ENCODE results near the gene NTSR2. TPM values are rescaled to one million over a fixed set of nuclear protein-coding genes. Genes with fewer than 3 reads are reported as not detected.

The NTSR2 gene
- total RNA-seq, 2 donors from 2014 or later, result not detected

DNA sequence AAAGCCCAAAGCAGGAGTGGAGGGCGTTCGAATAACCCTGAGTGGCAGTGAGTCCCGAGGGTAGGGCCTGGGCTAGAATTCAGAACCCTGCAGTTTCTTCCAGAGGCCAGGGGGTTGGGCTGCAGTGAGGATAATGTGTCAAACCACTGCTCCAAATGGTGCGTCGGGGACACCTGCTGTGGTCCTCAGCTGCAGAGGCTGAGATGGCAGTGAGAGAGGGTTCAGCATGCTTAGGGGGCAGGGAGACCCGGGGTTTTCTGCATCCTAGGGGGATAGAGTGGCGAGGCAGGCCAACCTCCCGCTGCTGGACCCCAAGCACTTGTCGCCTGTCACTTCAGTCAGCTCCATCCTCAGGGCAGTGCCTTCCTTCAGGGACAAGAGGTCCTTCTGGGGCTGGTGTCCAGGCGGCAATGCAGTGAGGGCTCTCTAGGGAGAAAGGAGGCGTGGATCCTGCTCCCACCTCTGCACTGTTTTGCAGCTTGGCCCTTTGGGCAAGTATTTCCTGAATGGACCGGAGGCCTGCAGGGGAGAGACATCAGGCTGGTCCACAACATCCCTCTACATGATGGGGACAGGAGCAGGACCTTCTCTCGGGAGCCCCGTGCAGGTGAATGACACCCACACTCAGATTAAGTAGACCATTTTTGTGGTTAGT, 8.4 kb upstream of the NTSR2 start:
- H3K4me3 Mint-ChIP-seq, result no peak overlapping the region
- ATAC-seq (replicated peaks), result no peak
- peaks cover 32% of the 10 kb centered on the region for H3K27me3 Mint-ChIP-seq
- no peaks in the 10 kb centered on the region for H3K36me3 Mint-ChIP-seq (ENCODE audit: low read depth)
- no peak overlapping the region for H3K27ac Mint-ChIP-seq
- no peaks in the 10 kb centered on the region for H3K9me3 Mint-ChIP-seq
- H3K4me1 Mint-ChIP-seq, result no peaks in the 10 kb centered on the region

DNA sequence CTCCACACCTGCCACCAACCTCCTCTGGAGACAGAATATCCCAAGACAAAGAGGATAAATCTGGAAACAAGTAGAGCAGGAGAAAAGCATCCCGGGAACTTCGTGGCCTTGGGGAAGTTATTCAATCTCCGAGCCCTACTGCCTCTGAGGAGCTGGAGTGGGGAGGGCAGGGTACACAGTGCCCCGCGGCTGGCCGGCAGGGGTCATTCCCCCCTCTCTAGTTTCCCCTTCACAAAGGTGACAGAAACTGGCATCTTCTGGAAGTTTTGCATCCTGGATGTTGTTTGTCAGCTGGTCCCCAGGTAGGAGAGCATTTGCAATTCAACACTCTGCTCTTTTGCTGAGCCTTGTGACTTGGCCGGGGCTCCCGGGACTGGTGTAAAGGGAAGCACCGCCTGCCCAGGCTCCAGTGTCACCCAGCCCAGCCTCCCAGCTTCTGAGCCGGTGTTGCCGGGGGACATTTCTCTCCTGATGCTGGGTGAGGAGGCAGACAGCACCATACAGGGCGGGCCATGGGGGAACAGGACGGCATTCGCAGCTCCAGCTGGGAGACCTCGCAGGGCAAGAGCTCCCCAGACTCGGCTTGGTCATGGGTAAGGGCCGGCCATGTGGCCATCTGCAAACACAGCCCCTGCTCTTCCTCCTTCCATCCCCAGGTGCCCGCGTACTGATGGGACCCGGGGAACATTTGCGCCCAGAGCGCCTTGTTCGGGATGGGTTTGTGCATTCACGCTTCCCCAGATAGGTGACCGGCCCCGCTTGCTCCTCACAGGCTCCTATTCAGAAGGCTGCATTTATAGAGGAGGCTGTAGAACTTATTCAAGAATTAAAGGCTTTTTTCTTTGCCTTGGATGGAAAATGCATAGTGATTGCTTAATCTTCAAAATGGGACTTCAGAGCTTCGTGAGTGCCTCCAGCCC, 7.4 kb upstream of the NTSR2 start:
- Mint-ChIP-seq H3K9me3 (no peaks in the 10 kb centered on the region), H3K4me3 (no peak overlapping the region), H3K4me1 (no peaks in the 10 kb centered on the region), H3K27me3 (peaks cover 38% of the 10 kb centered on the region), H3K27ac (no peak overlapping the region), H3K36me3 (ENCODE audit: low read depth) (no peaks in the 10 kb centered on the region)
- no peak for ATAC-seq (replicated peaks)

DNA sequence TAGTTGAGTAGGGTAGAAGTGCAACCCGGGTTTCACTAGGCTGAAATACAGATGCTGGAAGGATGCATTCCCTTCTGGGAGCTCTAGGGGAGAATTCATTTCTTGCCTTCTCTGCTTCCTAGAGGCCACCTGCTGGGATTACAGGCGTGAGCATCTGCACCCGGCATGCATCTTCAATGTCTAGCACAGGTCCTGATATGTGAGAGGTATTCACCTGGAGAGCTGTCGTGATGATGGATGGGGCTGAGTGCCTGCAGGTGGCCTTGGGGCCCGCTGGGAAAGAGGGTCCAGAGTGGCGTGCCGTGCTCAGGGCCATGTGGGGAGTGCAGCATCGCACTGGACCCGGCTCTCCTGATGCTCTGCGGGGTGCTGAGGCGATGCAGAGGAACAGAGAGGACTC, 6.6 kb upstream of the NTSR2 start:
- Mint-ChIP-seq H3K9me3 (no peaks in the 10 kb centered on the region), H3K4me3 (no peak overlapping the region), H3K4me1 (no peaks in the 10 kb centered on the region), H3K36me3 (ENCODE audit: low read depth) (no peaks in the 10 kb centered on the region), H3K27me3 (peaks cover 40% of the 10 kb centered on the region), H3K27ac (no peak overlapping the region)
- ATAC-seq (replicated peaks), result no peak

DNA sequence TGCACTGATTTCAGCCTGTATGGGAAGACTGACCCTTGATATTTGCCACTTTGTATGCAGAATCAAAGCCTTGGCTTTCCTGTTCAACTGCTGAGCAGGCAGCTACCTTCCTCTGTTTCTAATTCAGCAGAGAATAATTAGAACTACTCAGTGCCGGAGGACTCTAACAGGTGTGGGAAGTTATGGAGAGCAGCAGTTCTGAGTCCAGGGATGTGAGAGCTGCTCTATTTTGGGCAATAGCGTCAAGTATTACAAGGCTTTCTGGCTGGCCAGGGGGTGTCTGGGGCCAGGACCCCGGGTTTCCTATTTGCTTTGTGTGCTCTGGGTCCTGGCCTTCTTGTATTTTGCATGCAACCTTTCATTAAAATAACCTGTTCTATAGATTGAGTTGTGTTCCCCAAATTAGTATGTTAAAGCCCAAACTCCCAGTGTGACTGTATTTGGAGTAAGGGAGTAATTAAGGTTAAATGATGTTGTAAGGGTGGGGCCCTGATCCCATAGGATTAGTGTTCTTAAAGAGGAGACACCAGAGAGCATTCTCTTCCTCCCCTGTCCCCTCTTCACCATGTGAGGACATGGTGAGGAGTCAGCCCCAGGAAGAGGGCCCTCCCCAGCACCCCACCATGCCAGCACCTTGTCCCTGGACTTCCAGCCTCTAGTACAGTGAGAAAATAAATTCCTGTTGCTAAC, 5.6 kb upstream of the NTSR2 start:
- Mint-ChIP-seq H3K27me3 (peaks cover 40% of the 10 kb centered on the region), H3K9me3 (no peaks in the 10 kb centered on the region), H3K36me3 (ENCODE audit: low read depth) (no peaks in the 10 kb centered on the region), H3K27ac (no peak overlapping the region), H3K4me3 (no peak overlapping the region), H3K4me1 (no peaks in the 10 kb centered on the region)
- no peak for ATAC-seq (replicated peaks)

DNA sequence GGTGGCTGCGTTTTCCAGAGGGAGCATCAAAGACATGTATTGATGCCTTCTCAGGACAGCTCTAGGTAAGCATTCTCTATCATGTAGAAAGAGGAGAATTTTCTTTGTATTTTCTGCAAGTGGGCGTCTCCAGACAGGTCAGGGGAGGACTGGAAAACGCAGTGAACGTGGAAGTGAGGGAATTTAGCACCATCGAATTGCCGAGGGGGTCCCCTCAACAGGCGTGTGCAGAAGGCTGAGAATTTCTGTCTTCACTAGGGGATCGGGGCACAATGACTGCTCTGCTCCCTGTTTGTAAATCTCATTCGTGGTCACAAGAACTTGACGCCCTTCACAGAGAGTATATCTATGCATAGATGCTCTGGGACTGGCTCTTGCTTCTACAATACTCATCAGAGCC, 5.0 kb upstream of the NTSR2 start:
- Mint-ChIP-seq H3K27me3 (peaks cover 43% of the 10 kb centered on the region), H3K27ac (no peak overlapping the region), H3K36me3 (ENCODE audit: low read depth) (no peaks in the 10 kb centered on the region), H3K4me1 (no peaks in the 10 kb centered on the region), H3K4me3 (no peak overlapping the region), H3K9me3 (no peaks in the 10 kb centered on the region)
- ATAC-seq (replicated peaks), result no peak

DNA sequence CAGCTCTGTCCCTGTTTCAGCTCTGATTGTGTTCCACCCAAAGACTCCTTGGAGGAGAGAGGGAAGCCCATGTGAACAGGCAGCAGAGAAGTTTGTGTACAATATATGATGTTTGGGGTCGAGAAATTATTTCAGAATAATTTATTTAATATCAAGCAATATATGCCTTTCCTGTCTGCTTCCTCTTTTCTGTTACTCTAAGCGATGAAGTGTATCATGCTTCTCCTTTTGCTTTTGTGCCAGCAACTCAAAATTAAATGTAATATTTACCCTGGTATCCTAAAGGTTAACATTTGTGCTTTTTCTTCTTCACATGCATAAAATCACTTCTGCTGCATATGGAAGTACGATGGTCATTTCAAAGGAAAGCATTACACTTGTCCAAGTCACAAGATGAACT, 2.4 kb upstream of the NTSR2 start:
- Mint-ChIP-seq H3K4me3 (no peak overlapping the region), H3K4me1 (no peaks in the 10 kb centered on the region), H3K9me3 (no peaks in the 10 kb centered on the region), H3K27me3 (peaks cover 45% of the 10 kb centered on the region), H3K27ac (no peak overlapping the region), H3K36me3 (ENCODE audit: low read depth) (no peaks in the 10 kb centered on the region)
- ATAC-seq (replicated peaks), result no peak

DNA sequence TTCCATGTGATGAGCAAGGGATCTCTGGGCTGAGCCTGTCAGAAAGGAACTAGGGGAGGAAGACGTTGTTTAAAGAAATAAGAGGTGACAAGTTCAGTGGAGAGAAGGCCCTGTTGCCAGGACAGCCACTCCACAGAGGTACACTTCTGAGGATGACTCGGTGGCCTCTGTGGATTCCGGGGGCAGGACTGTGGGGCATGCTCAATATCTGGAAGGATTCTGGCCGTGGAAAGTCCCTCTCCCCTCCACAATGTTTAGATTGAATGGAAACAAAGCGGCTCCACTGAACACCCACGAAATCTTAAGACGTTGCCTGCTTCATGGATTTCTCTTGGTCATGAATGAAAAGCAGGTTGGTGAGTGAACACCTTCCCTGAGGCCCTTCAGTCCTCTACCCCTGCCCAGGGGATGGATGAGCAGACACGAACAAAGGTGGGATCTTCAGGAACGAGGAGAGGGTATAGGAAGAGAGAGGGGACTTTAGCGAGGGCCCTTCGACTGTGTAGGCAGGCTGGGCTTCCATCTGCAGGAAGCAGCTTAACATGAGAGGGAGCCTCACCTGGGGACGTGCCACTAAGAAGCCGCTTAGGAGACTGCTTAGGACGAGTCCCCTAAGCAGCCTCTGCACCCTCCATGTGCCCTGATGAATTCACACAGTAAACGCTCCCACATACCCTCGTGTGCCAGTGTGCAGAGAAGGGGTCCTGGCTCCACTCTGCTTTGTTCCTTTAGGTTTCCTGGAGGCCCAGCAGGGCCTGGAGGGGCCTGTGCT, 1.9 kb downstream of the NTSR2 start:
- no peak for ATAC-seq (replicated peaks)
- no peak overlapping the region for H3K4me3 Mint-ChIP-seq
- no peak overlapping the region for H3K27ac Mint-ChIP-seq
- no peaks in the 10 kb centered on the region for H3K4me1 Mint-ChIP-seq
- no peaks in the 10 kb centered on the region for H3K9me3 Mint-ChIP-seq
- H3K27me3 Mint-ChIP-seq, result peaks cover 35% of the 10 kb centered on the region
- no peaks in the 10 kb centered on the region for H3K36me3 Mint-ChIP-seq (ENCODE audit: low read depth)

DNA sequence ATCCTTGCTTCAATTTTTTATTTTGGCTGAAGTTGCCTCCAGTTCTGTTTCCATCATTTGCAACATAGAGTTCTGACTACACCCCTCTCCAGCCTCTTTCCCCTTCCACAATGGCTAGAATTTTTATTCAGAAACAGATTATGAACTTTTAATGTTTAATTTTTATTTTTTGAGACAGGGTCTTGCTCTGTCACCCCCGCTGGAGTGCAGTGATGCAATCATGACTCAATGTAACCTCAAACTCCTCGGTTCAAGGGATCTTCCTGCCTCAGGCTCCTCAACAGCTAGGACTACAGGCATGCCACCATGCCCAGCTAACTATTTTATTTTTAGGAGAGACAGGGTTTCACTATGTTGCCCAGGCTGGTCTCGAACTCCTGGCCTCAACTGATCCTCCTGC, 2.8 kb downstream of the NTSR2 start:
- peaks cover under 1% of the 10 kb centered on the region for H3K36me3 Mint-ChIP-seq (ENCODE audit: low read depth)
- no peak for ATAC-seq (replicated peaks)
- H3K9me3 Mint-ChIP-seq, result peaks cover 4% of the 10 kb centered on the region
- no peak overlapping the region for H3K4me3 Mint-ChIP-seq
- H3K27me3 Mint-ChIP-seq, result peaks cover 29% of the 10 kb centered on the region
- H3K27ac Mint-ChIP-seq, result no peak overlapping the region
- H3K4me1 Mint-ChIP-seq, result no peaks in the 10 kb centered on the region

DNA sequence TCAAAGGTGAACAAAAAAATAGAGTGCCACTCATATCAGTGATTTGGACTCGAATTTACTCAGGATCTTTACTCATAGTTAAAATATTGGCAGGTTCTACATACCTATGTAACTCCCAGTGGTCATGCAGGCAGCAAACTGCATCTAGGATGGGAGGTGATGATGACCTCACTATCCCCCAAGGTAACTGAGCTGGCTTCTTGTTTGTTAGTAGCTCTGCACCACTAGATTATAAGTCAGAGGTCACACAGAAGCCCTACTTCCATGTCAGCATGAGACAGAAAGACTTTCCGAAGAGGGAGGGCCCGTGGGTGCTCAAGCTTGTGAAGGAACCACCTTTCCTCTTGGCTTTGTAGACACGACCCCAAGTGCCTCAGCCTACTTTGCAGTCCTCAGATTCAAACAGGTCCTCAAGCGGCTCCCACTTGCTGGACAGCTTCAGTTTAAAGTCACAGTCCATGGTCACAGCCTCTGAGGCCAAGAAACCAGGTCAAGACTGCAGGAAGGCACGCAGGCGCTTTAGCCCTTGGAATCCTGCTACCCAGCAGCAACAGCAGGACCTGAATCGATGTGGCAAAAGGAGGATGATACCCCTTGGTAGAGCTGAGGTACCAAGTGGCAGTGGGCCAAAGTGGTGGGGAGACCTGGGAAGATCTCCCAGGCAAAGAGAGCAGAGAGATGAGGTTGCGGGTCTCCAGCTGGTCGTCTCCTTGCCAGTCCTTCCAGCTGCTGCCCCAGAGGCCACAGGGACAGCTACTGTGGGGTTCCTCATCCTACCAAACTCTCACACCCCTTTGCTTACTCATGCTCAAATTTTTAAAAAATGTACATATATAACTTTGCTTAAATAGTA, 4.3 kb downstream of the NTSR2 start:
- peaks cover 7% of the 10 kb centered on the region for H3K9me3 Mint-ChIP-seq
- no peak overlapping the region for H3K4me3 Mint-ChIP-seq
- no peak for ATAC-seq (replicated peaks)
- peaks cover 5% of the 10 kb centered on the region for H3K36me3 Mint-ChIP-seq (ENCODE audit: low read depth)
- H3K27me3 Mint-ChIP-seq, result peaks cover 40% of the 10 kb centered on the region
- no peaks in the 10 kb centered on the region for H3K4me1 Mint-ChIP-seq
- H3K27ac Mint-ChIP-seq, result no peak overlapping the region

DNA sequence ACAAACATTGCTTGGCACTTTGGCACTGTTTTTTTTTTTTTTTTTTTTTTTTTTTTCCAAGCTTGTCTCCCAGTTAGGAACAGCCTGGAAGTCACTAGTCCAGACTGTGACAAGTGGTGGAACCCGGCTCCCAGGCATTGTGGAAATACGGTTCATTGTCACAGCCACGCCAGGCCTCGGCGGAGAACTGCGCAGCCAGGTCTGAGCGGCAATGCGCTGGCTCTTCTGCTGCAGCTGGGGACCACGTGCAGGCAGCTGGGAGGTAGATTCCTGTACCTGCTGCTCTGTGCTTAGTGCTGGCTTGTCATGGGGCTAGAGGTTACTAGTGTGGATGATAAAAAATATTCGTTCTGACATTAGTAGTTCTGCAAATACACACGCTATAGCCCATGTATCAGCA, 5.0 kb downstream of the NTSR2 start:
- no peak overlapping the region for H3K4me3 Mint-ChIP-seq
- no peaks in the 10 kb centered on the region for H3K4me1 Mint-ChIP-seq
- H3K27ac Mint-ChIP-seq, result no peak overlapping the region
- ATAC-seq (replicated peaks), result no peak
- peaks cover 7% of the 10 kb centered on the region for H3K9me3 Mint-ChIP-seq
- H3K27me3 Mint-ChIP-seq, result peaks cover 35% of the 10 kb centered on the region
- H3K36me3 Mint-ChIP-seq (ENCODE audit: low read depth), result peaks cover 5% of the 10 kb centered on the region

DNA sequence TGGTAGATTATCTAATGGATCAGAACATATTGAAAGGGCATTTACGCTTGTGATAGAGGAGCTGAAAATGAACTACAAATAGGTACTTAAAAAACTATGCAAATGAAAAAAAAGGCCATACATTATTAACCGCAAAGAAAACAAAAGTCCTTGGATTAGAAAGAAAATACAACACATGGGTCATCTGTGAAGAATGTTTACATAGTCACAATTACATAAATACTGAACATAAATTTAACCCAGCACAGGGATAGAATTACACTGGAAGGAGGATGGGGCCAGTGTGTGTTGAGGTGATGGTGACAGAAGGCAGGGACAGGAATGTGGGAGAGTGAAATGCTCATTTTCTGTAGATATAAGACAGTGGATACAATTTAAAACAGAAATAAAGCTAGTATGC, 6.6 kb downstream of the NTSR2 start:
- Mint-ChIP-seq H3K36me3 (ENCODE audit: low read depth) (peaks cover 5% of the 10 kb centered on the region), H3K27me3 (peaks cover 37% of the 10 kb centered on the region), H3K4me3 (no peak overlapping the region)

DNA sequence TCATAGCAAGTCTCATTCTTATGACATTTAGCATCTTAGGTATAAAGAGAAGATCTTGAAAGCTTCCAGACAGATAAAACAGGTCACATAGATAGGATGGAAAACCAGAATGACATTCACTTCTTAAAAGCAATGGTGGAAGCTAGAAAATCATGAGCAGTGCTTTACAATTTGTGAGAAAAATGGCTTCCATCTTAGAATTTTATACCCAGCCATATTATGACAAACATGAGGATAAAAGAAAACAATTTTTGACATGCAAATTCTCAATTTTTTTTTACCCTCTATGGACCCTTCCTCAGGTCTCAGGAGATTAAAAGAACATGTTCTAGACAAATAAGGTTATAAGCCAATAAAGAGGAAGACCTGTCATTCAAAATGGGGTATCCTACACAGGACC, 7.1 kb downstream of the NTSR2 start:
- peaks cover 7% of the 10 kb centered on the region for H3K9me3 Mint-ChIP-seq
- ATAC-seq (replicated peaks), result no peak
- no peak overlapping the region for H3K27ac Mint-ChIP-seq
- H3K4me3 Mint-ChIP-seq, result no peak overlapping the region
- H3K27me3 Mint-ChIP-seq, result peaks cover 36% of the 10 kb centered on the region
- H3K4me1 Mint-ChIP-seq, result no peaks in the 10 kb centered on the region
- peaks cover 5% of the 10 kb centered on the region for H3K36me3 Mint-ChIP-seq (ENCODE audit: low read depth)

More for the DNA sequence above, 6.6 kb downstream of the NTSR2 start:
- H3K4me1 Mint-ChIP-seq, result no peaks in the 10 kb centered on the region
- H3K9me3 Mint-ChIP-seq, result peaks cover 7% of the 10 kb centered on the region
- no peak overlapping the region for H3K27ac Mint-ChIP-seq
- ATAC-seq (replicated peaks), result no peak

DNA sequence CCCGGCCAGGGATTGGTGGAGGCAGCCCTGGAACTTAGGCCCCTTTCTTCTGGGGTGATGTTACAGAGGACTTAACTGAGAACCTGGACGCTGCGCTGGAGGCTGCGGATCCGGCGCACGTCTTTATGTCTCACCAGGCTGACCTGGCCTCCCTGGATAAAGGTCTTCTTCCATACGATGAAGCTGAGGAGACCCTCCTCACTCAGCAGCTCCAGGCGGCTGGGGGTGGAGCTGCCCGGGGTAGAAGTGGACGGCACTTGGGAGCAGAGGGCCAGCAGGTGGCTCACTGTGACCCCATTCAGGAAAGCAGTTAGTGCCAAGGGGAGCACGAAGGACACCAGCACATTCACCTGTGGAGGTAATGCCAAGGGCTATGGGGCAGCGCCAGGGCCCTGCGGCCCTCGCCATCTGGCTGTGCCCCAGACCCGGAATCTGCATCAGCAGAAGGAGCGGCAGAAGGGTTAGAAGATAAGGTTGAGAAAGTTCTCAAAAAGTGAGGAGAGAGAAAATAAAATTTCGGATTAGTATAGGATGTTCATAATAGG, 8.0 kb downstream of the NTSR2 start:
- Mint-ChIP-seq H3K36me3 (ENCODE audit: low read depth) (peaks cover 5% of the 10 kb centered on the region), H3K9me3 (peaks cover 7% of the 10 kb centered on the region), H3K27ac (no peak overlapping the region), H3K4me1 (no peaks in the 10 kb centered on the region), H3K4me3 (no peak overlapping the region), H3K27me3 (peaks cover 35% of the 10 kb centered on the region)
- ATAC-seq (replicated peaks), result no peak

Data from activated T-helper 17 cell treated with anti-CD3 and anti-CD28 coated beads, Interleukin-2, amount 50 U/mL, for 72 hours (primary cell).